KMS-11 (cell line): ENCODE results near the gene RNF19B.

Source experiments
- H2AFZ ChIP-seq: fragments of 200-600 bp; sonication (generic); 2 replicates; pipeline ENCODE4 v1.6.1; 2016; ENCODE audit warnings: antibody characterized with exemption, mixed run types, low read depth
- H3K27ac ChIP-seq: fragments of 200-600 bp; sonication (generic); 2 replicates; pipeline ENCODE4 v1.6.1; 2016; ENCODE audit warnings: mild to moderate bottlenecking, mixed run types
- H3K27me3 ChIP-seq: fragments of 200-600 bp; sonication (generic); 2 replicates; pipeline ENCODE4 v1.6.1; 2017; ENCODE audit warnings: mild to moderate bottlenecking, low read depth, mixed run types, moderate library complexity; ENCODE audit not compliant: insufficient read depth
- H3K36me3 ChIP-seq: fragments of 200-600 bp; sonication (generic); 2 replicates; pipeline ENCODE4 v1.6.1; 2017; ENCODE audit warnings: mild to moderate bottlenecking, mixed run types; ENCODE audit not compliant: insufficient read depth
- H3K4me1 ChIP-seq: fragments of 200-600 bp; sonication (generic); 2 replicates; pipeline ENCODE4 v1.6.1; 2016; ENCODE audit warnings: mild to moderate bottlenecking, low read depth, mixed run types; ENCODE audit not compliant: poor library complexity, severe bottlenecking
- H3K4me2 ChIP-seq: fragments of 200-600 bp; sonication (generic); 2 replicates; pipeline ENCODE4 v1.7.0; 2016; ENCODE audit warnings: mild to moderate bottlenecking, mixed run types
- H3K4me3 ChIP-seq: fragments of 200-600 bp; sonication (generic); IDR thresholded peaks from 2 replicates; pipeline ENCODE4 v1.6.1; 2017; ENCODE audit warnings: low read depth, low read length, mixed read lengths; ENCODE audit not compliant: insufficient read depth
- H3K79me2 ChIP-seq: fragments of 200-600 bp; sonication (generic); 2 replicates; pipeline ENCODE4 v1.6.1; 2016; ENCODE audit warnings: low read depth, mixed run types; ENCODE audit not compliant: insufficient read depth
- H3K9ac ChIP-seq: fragments of 200-600 bp; sonication (generic); 2 replicates; pipeline ENCODE4 v1.6.1; 2016; ENCODE audit warnings: mild to moderate bottlenecking, mixed run types
- H4K20me1 ChIP-seq: fragments of 200-600 bp; sonication (generic); 2 replicates; pipeline ENCODE4 v1.6.1; 2016; ENCODE audit warnings: mild to moderate bottlenecking, mixed run types; ENCODE audit not compliant: insufficient read depth
- CTCF ChIP-seq: fragments of 200-600 bp; sonication (generic); conservative IDR thresholded peaks from 2 replicates; pipeline ENCODE4 v1.6.1; 2017; ENCODE audit warnings: low read depth, mild to moderate bottlenecking, antibody characterized with exemption, low read length, moderate library complexity, mixed read lengths

RNF19B gene

GRCh38 chr1:32967888-32968568, 3.4 kb upstream of the RNF19B start:
- Histone ChIP-seq H3K27me3 (no peaks in the 10 kb centered on the region), H3K4me1 (peaks cover 18% of the 10 kb centered on the region), H3K4me2 (no peak overlapping the region), H3K4me3 (no peak overlapping the region), H4K20me1 (no peaks in the 10 kb centered on the region), H2AFZ (no peak overlapping the region), H3K9ac (no peak overlapping the region), H3K79me2 (peaks cover 8% of the 10 kb centered on the region; the same call in 1 of the 2 replicates), H3K36me3 (no peaks in the 10 kb centered on the region), H3K27ac (no peak overlapping the region)
- no peak for TF ChIP-seq CTCF

DNA sequence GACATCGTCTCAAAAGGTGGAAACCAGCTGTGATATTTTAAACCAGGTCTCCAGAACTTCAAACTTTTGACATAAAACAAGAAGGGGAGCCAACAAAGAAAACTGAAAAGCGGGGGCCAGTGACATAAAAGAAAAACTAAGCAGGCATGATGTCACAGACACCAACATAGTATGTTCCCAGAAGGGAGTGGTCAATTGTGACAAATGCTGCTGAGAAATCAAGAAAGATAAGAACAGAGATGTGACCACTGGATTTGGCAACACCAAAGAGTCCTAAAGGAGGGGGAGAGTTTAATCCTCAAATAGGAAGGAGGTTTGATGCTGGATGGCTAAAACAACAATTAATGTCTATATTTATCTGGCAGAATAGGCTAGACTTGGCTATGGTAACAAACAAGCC, 2.3 kb upstream of the RNF19B start:
- Histone ChIP-seq H3K9ac (no peak overlapping the region), H3K4me2 (no peak overlapping the region), H3K79me2 (peaks cover 20% of the 10 kb centered on the region; the same call in 1 of the 2 replicates), H3K27me3 (no peaks in the 10 kb centered on the region), H2AFZ (no peak overlapping the region), H4K20me1 (peaks cover 8% of the 10 kb centered on the region; the same call in 1 of the 2 replicates), H3K4me3 (no peak overlapping the region), H3K27ac (no peak overlapping the region), H3K4me1 (peaks cover 29% of the 10 kb centered on the region), H3K36me3 (no peaks in the 10 kb centered on the region)
- no peak for TF ChIP-seq CTCF

DNA sequence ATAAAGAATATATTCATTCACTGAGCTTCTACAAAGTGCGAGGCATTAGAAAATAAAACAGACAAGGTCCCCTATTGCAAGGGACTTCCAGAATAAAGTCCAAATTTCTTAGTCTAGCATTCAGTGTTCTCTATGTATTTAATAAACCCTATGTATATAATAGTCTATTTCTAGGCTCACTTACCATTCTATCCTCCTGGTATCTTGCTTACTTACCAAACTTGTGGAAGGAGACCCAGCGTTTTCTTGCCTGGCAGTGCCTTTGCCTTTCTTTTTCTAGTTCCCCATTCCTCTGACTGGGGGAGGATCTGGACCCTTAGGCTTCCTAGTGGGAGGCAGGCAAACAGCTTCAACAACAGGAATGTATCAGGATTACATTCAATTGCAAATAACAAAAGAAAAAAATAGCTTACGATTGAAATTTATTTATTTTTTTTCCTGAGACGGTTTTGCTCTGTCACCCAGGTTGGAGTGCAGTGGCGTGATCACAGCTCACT, 690 bp upstream of the RNF19B start:
- H3K27ac ChIP-seq: peak overlapping the region; percentile 24; the same call in 1 of the 2 replicates
- no peak overlapping the region for H3K4me3 ChIP-seq

DNA sequence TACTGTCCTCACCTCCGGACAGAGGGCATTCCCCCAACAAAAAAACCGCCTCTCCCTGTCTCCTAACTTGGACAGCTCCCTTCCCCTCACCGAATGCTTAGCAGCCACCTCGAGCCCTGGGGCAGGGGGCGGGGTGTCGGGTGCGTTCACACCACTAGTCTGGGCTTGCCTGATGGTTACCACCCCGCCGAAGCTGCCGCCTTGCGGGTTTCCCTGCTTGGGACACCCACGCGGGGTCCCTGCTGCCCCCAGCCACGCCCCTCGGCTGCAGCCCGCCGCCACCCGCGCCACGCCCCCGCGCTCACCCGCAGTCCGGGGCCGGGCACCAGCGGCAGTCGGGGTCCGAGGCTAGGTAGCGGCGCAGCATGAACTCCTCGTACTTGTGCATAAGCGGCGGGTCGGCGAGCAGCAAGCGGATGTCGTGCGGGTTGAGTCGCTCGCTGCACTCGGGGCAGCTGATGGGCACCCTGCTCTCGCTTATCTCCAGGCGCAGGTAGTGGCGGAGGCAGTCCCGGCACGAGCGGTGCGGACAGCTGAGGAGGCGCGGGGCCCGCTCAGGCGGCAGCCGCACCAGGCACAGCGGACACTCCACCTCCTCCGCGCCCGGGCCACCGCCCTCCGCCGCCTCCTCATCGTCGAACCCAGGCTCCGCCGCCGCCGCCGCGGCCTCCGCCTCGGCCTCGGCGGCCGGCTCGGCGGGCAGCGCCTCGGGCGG, 706 bp downstream of the RNF19B start:
- H3K27ac ChIP-seq: no peak overlapping the region
- H3K36me3 ChIP-seq: no peaks in the 10 kb centered on the region
- H3K79me2 ChIP-seq: peaks cover 34% of the 10 kb centered on the region; the same call in 1 of the 2 replicates
- H3K27me3 ChIP-seq: no peaks in the 10 kb centered on the region
- peaks cover 9% of the 10 kb centered on the region; the same call in 1 of the 2 replicates for H4K20me1 ChIP-seq
- peaks cover 29% of the 10 kb centered on the region for H3K4me1 ChIP-seq
- H3K9ac ChIP-seq: peak overlapping the region; percentile 21; the same call in 1 of the 2 replicates
- peak overlapping the region; percentile 33 for H2AFZ ChIP-seq
- peak overlapping the region; percentile 90 for H3K4me3 ChIP-seq
- peak overlapping the region; percentile 81 for H3K4me2 ChIP-seq
- TF ChIP-seq CTCF: no peak

More for the DNA sequence above, 690 bp upstream of the RNF19B start:
- Histone ChIP-seq H3K79me2 (peaks cover 26% of the 10 kb centered on the region; the same call in 1 of the 2 replicates), H2AFZ (peak overlapping the region; percentile 71), H3K27me3 (no peaks in the 10 kb centered on the region), H3K4me2 (peak overlapping the region; percentile 87), H3K9ac (no peak overlapping the region), H3K4me1 (peaks cover 40% of the 10 kb centered on the region), H3K36me3 (no peaks in the 10 kb centered on the region), H4K20me1 (peaks cover 9% of the 10 kb centered on the region; the same call in 1 of the 2 replicates)
- no peak for TF ChIP-seq CTCF
